ENCODE data around the gene MDGA2.

DNA sequence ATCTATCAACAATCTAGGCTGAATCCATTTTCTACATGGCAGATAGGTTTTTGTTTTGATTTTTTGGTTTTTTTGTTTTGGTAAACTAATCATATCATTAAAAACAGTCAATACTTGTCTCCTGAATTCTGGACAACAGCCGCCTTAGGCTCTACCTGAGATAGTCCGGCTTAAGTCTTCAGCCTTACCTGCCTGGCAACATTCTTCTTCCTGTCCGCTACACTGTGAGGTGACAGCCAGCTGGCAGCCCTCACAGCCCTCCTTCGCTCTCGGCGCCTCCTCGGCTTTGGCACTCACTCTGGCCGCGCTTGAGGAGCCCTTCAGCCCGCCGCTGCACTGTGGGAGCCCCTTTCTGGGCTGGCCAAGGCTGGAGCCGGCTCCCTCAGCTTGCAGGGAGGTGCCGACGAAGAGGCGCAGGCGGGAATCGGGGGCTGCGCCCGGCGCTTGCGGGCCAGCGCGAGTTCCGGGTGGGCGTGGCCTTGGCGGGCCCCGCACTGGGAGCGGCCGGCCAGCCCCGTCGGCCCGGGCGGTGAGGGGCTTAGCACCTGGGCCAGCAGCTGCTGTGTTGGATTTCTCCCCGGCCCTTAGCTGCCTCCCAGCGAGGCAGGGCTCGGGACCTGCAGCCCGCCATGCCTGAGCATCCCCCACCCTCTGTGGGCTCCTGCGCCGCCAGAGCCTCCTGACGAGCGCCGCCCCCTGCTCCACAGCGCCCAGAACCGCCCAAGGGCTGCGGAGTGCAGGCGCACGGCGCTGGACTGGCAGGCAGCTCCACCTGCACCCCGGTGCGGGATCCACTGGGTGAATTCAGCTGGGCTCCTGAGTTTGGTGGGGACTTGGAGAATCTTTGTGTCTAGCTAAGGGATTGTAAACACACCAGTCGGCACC, 49.0 kb downstream of the MDGA2 start:
- TF ChIP-seq, protein P1, sequence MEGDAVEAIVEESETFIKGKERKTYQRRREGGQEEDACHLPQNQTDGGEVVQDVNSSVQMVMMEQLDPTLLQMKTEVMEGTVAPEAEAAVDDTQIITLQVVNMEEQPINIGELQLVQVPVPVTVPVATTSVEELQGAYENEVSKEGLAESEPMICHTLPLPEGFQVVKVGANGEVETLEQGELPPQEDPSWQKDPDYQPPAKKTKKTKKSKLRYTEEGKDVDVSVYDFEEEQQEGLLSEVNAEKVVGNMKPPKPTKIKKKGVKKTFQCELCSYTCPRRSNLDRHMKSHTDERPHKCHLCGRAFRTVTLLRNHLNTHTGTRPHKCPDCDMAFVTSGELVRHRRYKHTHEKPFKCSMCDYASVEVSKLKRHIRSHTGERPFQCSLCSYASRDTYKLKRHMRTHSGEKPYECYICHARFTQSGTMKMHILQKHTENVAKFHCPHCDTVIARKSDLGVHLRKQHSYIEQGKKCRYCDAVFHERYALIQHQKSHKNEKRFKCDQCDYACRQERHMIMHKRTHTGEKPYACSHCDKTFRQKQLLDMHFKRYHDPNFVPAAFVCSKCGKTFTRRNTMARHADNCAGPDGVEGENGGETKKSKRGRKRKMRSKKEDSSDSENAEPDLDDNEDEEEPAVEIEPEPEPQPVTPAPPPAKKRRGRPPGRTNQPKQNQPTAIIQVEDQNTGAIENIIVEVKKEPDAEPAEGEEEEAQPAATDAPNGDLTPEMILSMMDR (IDR thresholded peaks at IDR 0.05), result no peak
- TF ChIP-seq POLR2A (IDR thresholded peaks at IDR 0.05), result no peak

Data from Peyer's patch (tissue), 4 donors.